K562 (cell line): Measurements from ENCODE around the gene COL23A1. TPM values are rescaled to one million over a fixed set of nuclear protein-coding genes. Genes with fewer than 3 reads are reported as not detected.

ENCODE experiments used
- ATAC-seq: fragments of 200-7000 bp; cut with Tn5 transposase; 3 replicates; pipeline ENCODE4 v1.9.1; 2020; ENCODE audit warnings: moderate library complexity
- BruUV-seq: library from RNA; stranded (reverse); fragments of 400-500 nt; replicated peaks from 2 replicates; lab custom pipeline; 2021; lab: Mats Ljungman, UMichigan
- CTCF ChIA-PET: fragments of 300-600 bp; formaldehyde crosslinking; extraction: SDS; loops from one replicate; lab custom pipeline; 2021; ENCODE audit warnings: low intra/inter-chr PET ratio; lab: Yijun Ruan, JAX
- POLR2A ChIA-PET: fragments of 300-600, 350-650 bp; sonication (Branson Sonifier 250); formaldehyde crosslinking; extraction: SDS; loops from one replicate; lab custom pipeline; 2021; ENCODE audit warnings: antibody characterized with exemption, inconsistent platforms; lab: Yijun Ruan, JAX
- DNase-seq, 4 experiments: peaks; one replicate each; pipeline versions ENCODE4 v3.0.0 to v3.0.0-alpha.2; 2011 to 2018; ENCODE audit warnings: low spot score in 3 of 4, mixed read lengths in 3 of 4; ENCODE audit errors: extremely low read depth in 1 of 4
- FAIRE-seq: peaks from 2 replicates; lab custom pipeline; 2011; peaks lifted over from hg19 to GRCh38; lab: Jason Lieb, UNC
- H2AFZ ChIP-seq: 2 replicates; pipeline ENCODE4 v1.6.0; 2011; ENCODE audit warnings: low read depth, low read length, control low read depth, inconsistent platforms
- H3K27ac ChIP-seq: fragments of 200-600 bp; 3 replicates; pipeline ENCODE4 v1.8.0; 2011; ENCODE audit warnings: low read depth, mild to moderate bottlenecking, control low read depth, inconsistent platforms, low read length, moderate library complexity, mixed read lengths; ENCODE audit errors: extremely low read depth
- H3K27me3 ChIP-seq, 2 experiments: fragments of 300-600 bp in 1 of 2; 2 replicates in 1 of 2; 3 replicates in 1 of 2; pipeline versions ENCODE4 v1.6.0 to v1.8.0; 2011; ENCODE audit warnings: inconsistent platforms in 2 of 2, low read length in 2 of 2, mild to moderate bottlenecking in 1 of 2, mixed read lengths in 1 of 2, moderate library complexity in 1 of 2; ENCODE audit not compliant: control insufficient read depth in 2 of 2, insufficient read depth in 2 of 2
- H3K36me3 ChIP-seq: fragments of 300-600 bp; 3 replicates; pipeline ENCODE4 v1.8.0; 2011; ENCODE audit warnings: mild to moderate bottlenecking, low read length, inconsistent platforms; ENCODE audit not compliant: control insufficient read depth, insufficient read depth
- H3K4me1 ChIP-seq, 2 experiments: fragments of 200-600 bp in 1 of 2; replicated peaks in 1 of 2; 2 replicates in 1 of 2; 3 replicates in 1 of 2; pipeline versions ENCODE4 v1.5.1 to v1.8.0; 2011; ENCODE audit warnings: inconsistent platforms in 2 of 2, low read length in 2 of 2, mild to moderate bottlenecking in 1 of 2, mixed read lengths in 1 of 2, moderate library complexity in 1 of 2; ENCODE audit not compliant: control insufficient read depth in 2 of 2, insufficient read depth in 2 of 2
- H3K4me2 ChIP-seq: 2 replicates; pipeline ENCODE4 v1.6.1; 2011; ENCODE audit warnings: low read length, control low read depth, inconsistent platforms, mixed read lengths; ENCODE audit not compliant: insufficient read depth
- H3K4me3 ChIP-seq: fragments of 200-600 bp; sonication (generic), shearing (Covaris generic); 2 replicates; pipeline ENCODE4 v1.5.1; 2016; ENCODE audit warnings: control low read depth, inconsistent platforms
- H3K79me2 ChIP-seq: fragments of 200-600 bp; 3 replicates; pipeline ENCODE4 v1.8.0; 2011; ENCODE audit warnings: low read length, inconsistent platforms; ENCODE audit not compliant: control insufficient read depth, insufficient read depth
- H3K9ac ChIP-seq, 2 experiments: 2 replicates each; pipeline versions ENCODE4 v1.6.0 to v1.6.1; 2011; ENCODE audit warnings: low read depth in 2 of 2, low read length in 2 of 2, control low read depth in 1 of 2, inconsistent platforms in 1 of 2, mild to moderate bottlenecking in 1 of 2, mixed read lengths in 1 of 2; ENCODE audit not compliant: insufficient read depth in 1 of 2
- H3K9me1 ChIP-seq: one replicate; pipeline ENCODE4 v1.6.0; 2011; ENCODE audit warnings: inconsistent platforms, mild to moderate bottlenecking, low read length, moderate library complexity; ENCODE audit not compliant: control insufficient read depth, insufficient read depth
- H3K9me3 ChIP-seq: replicated peaks from 2 replicates; pipeline ENCODE4 v1.5.1; 2011; ENCODE audit warnings: low read depth, low read length, inconsistent platforms; ENCODE audit not compliant: control insufficient read depth, insufficient read depth
- H4K20me1 ChIP-seq: replicated peaks from 2 replicates; pipeline ENCODE4 v1.6.1; 2011; ENCODE audit warnings: low read length, inconsistent platforms, mixed read lengths; ENCODE audit not compliant: control insufficient read depth, insufficient read depth
- ARID1B ChIP-seq: fragments of 450-650 bp; IDR thresholded peaks from 2 replicates; pipeline ENCODE4 v1.6.1; 2016; ENCODE audit warnings: antibody characterized with exemption, mild to moderate bottlenecking, inconsistent platforms
- CEBPB ChIP-seq: fragments of 450-650 bp; IDR thresholded peaks from 2 replicates; pipeline ENCODE4 v1.6.1; 2016; ENCODE audit warnings: missing genetic modification characterization, missing compliant biosample characterization
- FUS ChIP-seq: fragments of 200-400 bp; formaldehyde crosslinking; optimal IDR thresholded peaks from 2 replicates; pipeline ENCODE3; 2017; ENCODE audit warnings: low read depth, low read length
- HLTF ChIP-seq: fragments of 450-650 bp; IDR thresholded peaks from 2 replicates; pipeline ENCODE4 v1.6.1; 2016
- SMAD3 ChIP-seq: fragments of 450-650 bp; formaldehyde crosslinking; conservative IDR thresholded peaks from 2 replicates; pipeline ENCODE4 v1.4.0; 2020; ENCODE audit warnings: mild to moderate bottlenecking
- TBL1XR1 ChIP-seq, 2 experiments: IDR thresholded peaks; 2 replicates each; pipeline ENCODE4 v1.6.1; 2012; ENCODE audit warnings: improper control_type of control experiment in 2 of 2, low read length in 2 of 2, mild to moderate bottlenecking in 1 of 2
- WGBS: fragments of 100-300 bp; shearing (Covaris generic); methylation state at CpG from one replicate; pipeline ENCODE4 v1.1.6; 2016; ENCODE audit warnings: low coverage, mixed read lengths; ENCODE audit not compliant: insufficient coverage; ENCODE audit errors: missing lambda C conversion rate; 5-methylcytosine and 5-hydroxymethylcytosine counted together
- in situ Hi-C: fragments of 300-500 bp; cut with MboI; formaldehyde crosslinking; loops from 4 replicates; pipeline ENCODE4 v1.15.0; 2018; ENCODE audit warnings: inconsistent platforms, mixed read lengths
- intact Hi-C: fragments of 100-400 bp; cut with micrococcal nuclease; formaldehyde crosslinking; loops from 2 replicates; pipeline ENCODE4 v1.14.2; 2022
- polyA plus RNA-seq, 8 experiments: library from polyadenylated mRNA; depleted of rRNA in 4 of 8; stranded (reverse) in 5 of 8; unstranded in 3 of 8; fragments of >200 nt; fragmentation: Nextera tagmentation in 2 of 8; fragmentation: Illumina TruSeq in 1 of 8; extraction: Ambion mirVana in 2 of 8; extraction: Trizol in 1 of 8; gene quantifications; 2 replicates each; pipeline versions ENCODE4 v1.2.1 to v1.2.3, GENCODE V29; 2011 to 2014; ENCODE audit warnings: inconsistent platforms in 1 of 8, missing spikeins in 1 of 8
- total RNA-seq, 7 experiments: library from RNA; depleted of rRNA in 6 of 7; stranded (reverse); fragments of >200 nt in 6 of 7; fragmentation: Illumina TruSeq in 2 of 7; extraction: Trizol in 2 of 7; gene quantifications; 2 replicates each; pipeline versions ENCODE4 v1.2.1 to v1.2.3, GENCODE V29; 2011 to 2021; ENCODE audit warnings: low replicate concordance in 1 of 7

The COL23A1 gene
- total and polyA plus RNA-seq, 9 of the 15 experiments (the other 6 are each of a cell fraction or from before 2014, with no cell fraction given): 0.09 TPM; not detected in 8

GRCh38 chr5:178533136-178533535 lies 57.1 kb downstream of the COL23A1 start:
- Histone ChIP-seq H3K27ac (no peak overlapping the region), H4K20me1 (no peaks in the 10 kb centered on the region; the same call in 1 of the 2 replicates), H2AFZ (no peak overlapping the region), H3K4me2 (no peak overlapping the region), H3K27me3 (peaks cover 2 to 77% of the 10 kb centered on the region in 2 experiments; a peak in 4 of 5 replicates), H3K9me1 (no peaks in the 10 kb centered on the region), H3K4me3 (no peak overlapping the region), H3K79me2 (no peaks in the 10 kb centered on the region), H3K4me1 (peaks cover 0 to 9% of the 10 kb centered on the region in 2 experiments; a peak in 2 of 5 replicates), H3K36me3 (no peaks in the 10 kb centered on the region), H3K9me3 (no peaks in the 10 kb centered on the region), H3K9ac (no peak overlapping the region)
- TF ChIP-seq ARID1B: no peak
- TF ChIP-seq CEBPB (tag): 0 out of 2 replicates have a peak, but pooled peaks have one; percentile 8
- POLR2A ChIA-PET: no interaction called here
- intact Hi-C loops (no loop called here), in situ Hi-C loops (no loop called here)
- DNase-seq (no peak), FAIRE-seq (no peak), ATAC-seq (no peak)
- BruUV-seq: no TSS peak
- WGBS: 29% methylated on average over 10 of the region's 10 CpGs
- CTCF ChIA-PET: no interaction called here

- Histone ChIP-seq H3K9me1 (no peaks in the 10 kb centered on the region), H3K4me3 (no peak overlapping the region), H3K36me3 (no peaks in the 10 kb centered on the region), H2AFZ (no peak overlapping the region), H3K27ac (no peak overlapping the region), H3K4me1 (peaks cover 0 to 9% of the 10 kb centered on the region in 2 experiments; a peak in 2 of 5 replicates), H3K27me3 (peaks cover 5 to 78% of the 10 kb centered on the region in 2 experiments; a peak in 4 of 5 replicates), H3K4me2 (no peak overlapping the region), H3K9me3 (no peaks in the 10 kb centered on the region), H4K20me1 (no peaks in the 10 kb centered on the region; the same call in 1 of the 2 replicates), H3K9ac (no peak overlapping the region), H3K79me2 (no peaks in the 10 kb centered on the region)
- ChIA-PET POLR2A (interaction anchor here (0.6 to 0.7 kb wide), 2 partner anchors 9 to 77 kb away, joined by 3 read pairs; no protein-coding TSS in a partner anchor), CTCF (no interaction called here)
- FAIRE-seq: no peak
- 11% methylated on average over 7 of the region's 7 CpGs for WGBS
- no peak for DNase-seq
- no peak for ATAC-seq
- TF ChIP-seq FUS (no peak), SMAD3 (no peak), HLTF (no peak), TBL1XR1 (IDR thresholded peaks at IDR 0.05; ENCODE audit: low read length in 2 of 2) (no peak)
- in situ Hi-C loops: no loop called here
- no TSS peak for BruUV-seq
- intact Hi-C loops: no loop called here
These were observed 57.5 kb downstream of the COL23A1 start for GRCh38 chr5:178532666-178533065.
